ENCODE data around the gene ALOX12B.
"Not testable (repeated sequence)": the region's sequence is repeated elsewhere in the genome, so short reads cannot be mapped to it uniquely, and the experiment has no call there.

Gene ALOX12B

DNA sequence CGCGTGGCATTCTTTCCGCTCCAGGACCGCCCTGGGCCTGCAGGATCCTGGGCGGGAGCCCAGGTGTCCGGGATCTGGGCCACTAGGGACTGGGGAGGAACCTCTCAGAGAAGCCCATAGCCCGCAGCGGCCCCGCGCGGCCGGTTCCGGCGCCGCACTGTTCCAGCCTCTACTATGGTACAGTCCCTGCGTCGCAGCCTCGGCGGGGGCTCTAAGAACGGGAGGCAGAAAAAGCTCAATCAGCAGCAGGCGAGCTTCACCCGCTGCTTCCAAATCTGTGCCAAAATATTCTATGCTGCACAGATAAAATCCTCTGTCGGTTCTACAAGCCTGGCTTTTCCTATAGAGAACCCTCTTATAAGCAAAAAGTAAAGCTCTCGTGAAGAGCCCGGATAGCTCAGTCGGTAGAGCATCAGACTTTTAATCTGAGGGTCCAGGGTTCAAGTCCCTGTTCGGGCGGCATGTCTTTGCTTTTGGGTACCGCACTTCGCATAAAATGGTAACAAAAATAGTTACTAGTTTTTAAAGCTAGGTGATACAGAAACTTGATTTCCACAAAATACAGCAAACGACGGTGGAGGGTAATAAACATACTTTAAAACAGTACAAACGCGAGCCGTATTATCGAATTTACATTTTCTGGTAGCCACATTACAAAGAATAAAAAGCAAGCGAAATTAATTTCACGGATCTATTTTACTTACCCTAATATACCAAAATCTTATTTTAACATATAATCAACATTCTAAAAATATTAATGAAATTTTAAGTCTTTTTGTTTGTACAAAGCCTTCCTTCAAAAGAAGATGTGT is 31.5 kb upstream of the ALOX12B start:
- peak in 2 of 3 experiments; percentile 71 to 87 for DNase-seq (ENCODE audit: low read depth in 3 of 3)

DNA sequence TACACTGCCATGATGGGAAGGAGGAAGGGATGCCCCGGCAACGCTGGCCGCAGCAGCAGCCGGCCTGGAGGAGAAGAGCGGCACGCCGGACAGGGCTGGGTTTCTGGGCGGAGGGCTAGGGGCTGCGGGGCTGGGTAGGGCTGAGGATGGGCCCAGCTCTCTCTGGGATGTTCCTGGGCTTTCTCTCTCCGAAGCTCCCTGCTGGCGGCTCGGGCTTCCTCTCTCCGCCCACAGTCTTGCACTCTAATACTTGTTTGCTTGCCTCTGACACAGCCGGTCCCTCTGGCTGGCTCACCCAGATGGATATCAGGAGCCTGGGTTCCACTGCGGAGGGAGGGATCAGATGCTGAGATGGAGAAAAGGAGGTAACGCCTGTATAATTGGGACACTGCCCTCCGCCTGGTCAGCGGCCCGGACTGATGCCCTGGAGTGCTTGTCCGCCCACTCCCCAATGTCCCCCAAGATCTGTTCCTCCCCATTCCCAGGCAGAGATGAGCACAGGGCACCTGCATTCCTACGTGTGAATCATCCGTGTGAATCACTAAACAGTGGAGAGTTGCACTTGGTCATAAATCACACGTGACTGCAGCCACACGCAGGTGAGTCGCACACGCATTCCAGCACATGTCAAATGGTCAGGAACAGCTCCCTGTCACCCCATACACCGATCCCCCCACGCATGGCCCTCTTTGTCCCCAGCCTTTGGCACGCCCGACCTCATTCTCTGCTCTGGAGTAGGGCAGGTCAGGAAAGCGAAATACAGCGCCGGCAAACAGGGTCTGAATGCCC is 30.7 kb upstream of the ALOX12B start, which contains the start of gene ALOXE3:
TSS of gene ALOXE3 (minus strand) at position 535 of the 789 bp plus-strand sequence. CDS start at position 11, 524 bp downstream.
- peak in 1 of 3 experiments; percentile 23 for DNase-seq (ENCODE audit: low read depth in 3 of 3)

DNA sequence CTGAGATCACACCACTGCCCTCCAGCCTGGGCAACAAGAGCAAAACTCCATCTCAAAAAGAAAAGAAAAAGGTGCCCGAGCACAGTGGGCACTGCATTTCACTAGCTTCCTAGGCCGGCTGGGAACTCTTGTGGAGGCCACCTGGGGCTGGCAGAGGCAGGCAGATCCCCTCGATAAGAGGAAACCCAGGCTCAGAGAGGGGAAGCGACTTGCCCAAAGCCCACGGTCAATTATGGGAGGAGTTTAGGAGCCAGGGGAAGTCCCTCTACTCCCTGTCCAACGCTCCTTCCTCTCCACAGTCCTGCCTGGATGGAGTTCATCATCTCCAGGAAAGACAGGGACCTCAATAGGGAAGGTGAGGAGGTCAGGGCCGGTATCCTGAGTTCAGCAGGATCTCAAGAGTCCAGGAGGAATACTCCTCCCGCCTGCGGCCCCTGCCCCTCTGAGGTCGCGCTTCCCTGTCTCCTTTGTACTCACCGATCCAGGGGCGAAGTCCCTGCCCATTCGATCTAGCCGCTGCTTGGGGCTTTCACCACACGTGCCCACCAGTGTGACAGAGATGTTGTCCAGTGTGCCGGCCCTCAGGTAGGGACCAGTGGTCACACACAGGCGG is 30.0 kb upstream of the ALOX12B start:
- no peak for DNase-seq (ENCODE audit: low read depth in 3 of 3)

DNA sequence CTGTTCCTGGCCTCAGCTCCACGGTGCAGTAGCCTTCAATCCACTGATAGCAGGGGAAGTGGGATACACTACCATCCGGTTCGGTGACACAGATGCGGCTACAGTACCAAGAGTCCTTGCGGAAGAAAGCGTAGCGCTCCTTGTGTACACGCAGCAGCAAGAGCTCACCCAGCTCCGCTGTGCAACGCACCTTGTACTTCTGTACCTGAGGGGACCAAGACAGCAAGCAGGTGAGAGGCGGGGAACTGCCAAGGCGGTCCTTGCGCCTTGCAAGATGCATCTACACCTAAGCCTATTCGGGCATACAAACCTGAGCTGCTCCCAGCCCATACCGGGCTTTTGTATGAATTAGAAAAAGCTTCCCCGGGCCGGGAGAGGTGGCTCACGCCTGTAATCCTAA is 29.3 kb upstream of the ALOX12B start:
- no peak for DNase-seq (ENCODE audit: low read depth in 3 of 3)

DNA sequence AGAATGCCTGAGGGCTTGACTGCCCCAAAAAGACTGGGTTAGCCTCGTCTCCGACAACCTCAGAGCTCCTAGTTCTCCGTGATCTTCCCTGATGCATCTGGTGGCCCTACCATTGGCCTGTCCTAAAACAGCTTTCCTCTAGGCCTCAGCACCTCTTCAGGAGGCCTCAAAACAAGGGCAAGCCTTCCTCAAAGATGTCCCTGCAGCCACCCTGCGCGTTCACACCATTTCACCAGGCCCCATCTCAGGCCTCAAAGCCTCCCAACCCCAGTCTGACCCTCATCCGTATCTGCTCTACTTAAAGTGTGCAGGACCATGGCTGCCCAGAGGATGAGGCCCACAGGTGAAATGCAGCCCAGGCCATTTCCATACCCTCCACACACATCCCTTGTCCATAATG is 23.4 kb upstream of the ALOX12B start:
- no peak for DNase-seq (ENCODE audit: low read depth in 3 of 3)

DNA sequence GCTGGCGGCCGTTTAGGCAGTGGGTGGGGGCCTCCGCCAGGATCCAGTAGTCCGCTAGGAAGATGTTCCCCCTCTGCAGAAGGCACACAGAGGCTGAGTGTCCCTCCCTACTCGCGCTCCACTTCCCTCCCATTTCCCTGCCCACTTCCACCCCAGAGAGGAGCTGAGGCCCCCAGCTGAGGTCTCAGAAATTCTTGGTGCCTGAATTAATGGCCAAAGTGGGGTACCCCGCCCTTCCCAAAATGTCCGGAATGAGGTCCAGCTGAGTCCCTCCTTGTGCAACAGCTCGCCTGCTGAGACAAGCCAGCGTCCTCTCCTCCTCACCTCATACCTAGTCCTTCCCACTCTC is 22.9 kb upstream of the ALOX12B start:
- DNase-seq (ENCODE audit: low read depth in 3 of 3) = no peak

DNA sequence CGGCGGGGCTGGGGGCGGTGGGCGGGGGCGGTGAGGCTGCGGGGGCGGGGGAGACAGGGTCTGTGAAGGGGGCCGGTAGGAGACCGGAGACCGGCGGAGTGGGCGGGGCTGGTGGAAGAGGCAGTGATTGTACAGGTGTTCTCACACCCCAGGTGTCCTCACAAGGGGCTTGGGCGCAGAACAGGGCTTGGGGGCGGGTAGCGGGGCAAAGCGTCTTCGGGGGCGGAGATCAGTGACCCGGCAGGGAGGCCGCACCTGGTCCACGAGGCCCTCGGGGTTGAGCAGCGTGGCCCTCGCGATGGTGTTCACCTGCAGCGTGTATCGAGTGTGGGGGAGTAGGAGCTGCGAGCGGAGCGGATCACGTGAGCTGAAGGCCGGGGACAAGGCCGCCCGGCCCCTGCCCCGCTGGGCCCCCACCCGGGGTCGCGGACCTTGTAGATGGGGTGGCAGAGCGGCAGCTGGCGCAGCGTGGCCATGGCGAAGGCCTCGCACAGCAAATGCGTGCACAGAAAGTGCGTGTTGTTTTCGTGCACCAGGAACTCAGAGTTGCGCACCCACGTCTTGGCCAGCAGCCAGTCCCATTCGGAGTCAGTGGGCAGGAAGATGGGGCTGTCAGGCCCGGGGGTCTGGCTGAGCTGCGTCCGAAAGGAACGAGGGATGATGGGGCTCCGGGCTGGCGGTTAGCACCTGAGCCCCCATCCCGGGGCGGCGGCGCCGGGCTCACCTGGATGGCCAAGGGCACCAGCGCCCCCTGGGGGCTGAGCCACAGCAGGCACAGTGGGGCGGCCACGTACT is 22.3 kb upstream of the ALOX12B start:
- peak in 2 of 3 experiments; percentile 63 to 76 for DNase-seq (ENCODE audit: low read depth in 3 of 3)

DNA sequence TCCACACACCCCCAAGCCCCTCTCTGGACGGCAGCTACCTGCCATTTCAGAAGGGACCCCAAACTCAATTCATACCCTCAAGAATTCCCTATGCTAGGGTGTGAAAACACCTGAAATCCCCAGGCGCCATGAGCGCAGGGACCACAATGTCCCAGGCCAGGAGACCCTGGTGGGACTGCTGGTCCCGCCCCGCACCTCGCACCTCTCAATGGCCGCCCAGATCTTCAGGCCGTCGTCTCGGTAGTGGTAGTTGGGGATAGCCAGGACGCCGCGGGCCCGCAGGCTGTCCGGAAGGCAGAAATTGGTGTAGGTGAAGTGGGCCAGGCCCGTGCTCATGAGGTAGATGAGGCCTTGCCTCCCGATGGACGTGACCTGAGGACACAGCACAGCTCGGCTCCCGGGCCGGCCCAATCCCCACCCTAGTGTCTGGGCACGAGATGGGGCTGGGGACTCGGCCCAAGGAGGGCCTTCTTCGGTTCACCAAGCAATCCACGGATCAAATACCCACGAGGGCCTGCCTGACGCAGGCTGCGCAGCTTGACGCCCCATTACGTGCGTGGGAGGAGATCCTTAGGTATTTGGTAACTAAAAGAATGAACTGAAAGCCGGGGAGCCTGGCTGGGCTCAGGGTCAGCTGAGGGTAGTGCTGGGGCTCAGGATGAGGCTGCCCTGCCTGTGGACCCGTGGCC is 21.6 kb upstream of the ALOX12B start:
- no peak for DNase-seq (ENCODE audit: low read depth in 3 of 3)

DNA sequence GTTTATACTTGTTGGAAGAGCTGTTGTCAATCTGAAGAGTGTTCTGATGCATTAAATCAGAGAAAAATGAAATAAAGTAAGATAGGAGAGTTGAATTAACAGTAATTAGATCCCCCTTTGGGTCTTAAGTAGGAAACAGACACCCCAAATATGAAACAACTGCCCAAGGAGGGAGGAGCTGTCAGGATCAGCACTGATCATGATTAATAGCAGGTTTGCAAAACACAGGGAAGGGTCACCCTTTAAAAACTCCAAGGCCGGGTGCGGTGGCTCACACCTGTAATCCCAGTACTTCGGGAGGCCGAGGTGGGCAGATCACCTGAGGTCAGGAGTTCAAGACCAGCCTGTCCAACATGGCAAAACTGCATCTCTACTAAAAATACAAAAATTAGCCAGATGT is 19.5 kb upstream of the ALOX12B start:
- not testable (repeated sequence) for DNase-seq (ENCODE audit: low read depth in 3 of 3)

DNA sequence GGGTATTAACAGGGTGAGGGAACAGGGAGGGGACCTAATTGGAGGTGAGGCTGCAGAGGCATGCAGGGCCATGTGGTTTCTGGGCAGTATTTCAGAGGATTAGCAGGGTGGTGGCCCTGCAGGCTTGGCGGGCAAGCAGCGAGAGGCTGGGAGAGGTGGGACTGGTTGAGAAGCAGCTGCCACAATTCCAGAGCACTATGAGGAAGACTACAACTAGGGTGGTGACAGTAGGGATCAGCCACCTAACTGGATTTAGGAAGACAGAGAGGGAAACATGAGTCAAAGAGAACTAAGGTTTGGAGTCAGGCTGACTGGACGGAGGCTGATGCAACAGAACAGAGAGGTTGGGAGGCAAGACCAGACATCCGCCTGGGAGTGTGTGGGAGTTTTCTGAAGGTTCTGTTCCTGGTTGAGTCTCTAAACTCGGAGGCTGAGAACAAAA is 18.5 kb upstream of the ALOX12B start:
- no peak for DNase-seq (ENCODE audit: low read depth in 3 of 3)

DNA sequence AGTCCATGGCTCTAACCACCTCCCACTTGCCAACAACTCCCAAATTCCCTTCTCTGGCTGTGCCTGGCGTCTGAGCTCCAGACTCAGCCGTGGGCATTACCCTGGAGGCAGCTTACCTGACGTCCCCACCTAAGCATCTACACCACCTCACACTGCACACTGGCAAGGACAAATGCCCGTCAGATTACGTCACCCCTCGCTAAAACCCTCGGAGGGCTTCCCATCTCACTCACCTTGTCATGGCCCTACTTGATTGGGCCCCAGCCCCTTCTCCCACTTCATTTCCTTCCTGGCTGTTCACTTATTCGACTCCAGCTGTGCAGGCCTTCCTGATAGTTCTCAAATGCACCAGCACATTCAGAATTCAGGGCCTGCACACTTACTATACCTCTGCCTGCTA is 17.4 kb upstream of the ALOX12B start:
- DNase-seq (ENCODE audit: low read depth in 3 of 3) = no peak

DNA sequence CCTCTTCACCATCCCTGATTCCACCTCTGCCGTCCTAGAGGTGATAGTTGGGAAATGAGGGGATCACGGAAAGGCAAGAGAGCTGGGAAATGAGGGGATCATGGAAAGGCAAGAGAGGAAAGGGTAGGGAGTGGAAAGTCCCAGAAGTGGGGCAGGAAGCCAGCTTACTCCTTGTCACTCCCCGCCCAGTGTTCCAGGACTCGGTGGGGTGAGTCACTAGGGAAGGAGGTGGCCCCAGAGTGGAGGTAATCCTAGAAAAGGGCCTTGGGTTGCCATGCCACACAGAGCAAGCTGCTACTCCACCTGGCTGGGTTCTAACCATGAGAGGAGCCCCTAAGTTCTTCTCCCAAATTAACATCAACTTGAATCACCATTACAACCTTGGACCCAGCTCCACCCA is 16.0 kb upstream of the ALOX12B start:
- DNase-seq (ENCODE audit: low read depth in 3 of 3) = no peak

DNA sequence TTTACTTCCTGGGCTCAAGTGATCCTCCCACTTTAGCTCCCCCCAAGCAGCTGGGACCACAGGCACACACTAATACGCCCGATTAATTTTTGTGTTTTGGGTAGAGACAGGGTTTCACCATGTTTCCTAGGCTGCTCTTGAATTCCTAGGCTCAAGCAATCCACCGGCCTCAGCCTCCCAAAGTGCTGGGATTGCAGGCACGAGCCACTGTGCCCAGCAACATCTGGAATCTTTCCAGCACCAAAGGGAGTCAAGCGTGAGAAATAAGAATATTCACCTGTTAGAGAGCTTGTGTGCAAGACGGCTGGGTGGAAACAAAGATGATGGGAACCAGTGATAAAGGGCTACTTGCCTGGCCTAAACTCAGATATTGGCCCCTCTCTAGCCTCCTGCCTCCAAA is 14.2 kb upstream of the ALOX12B start:
- DNase-seq (ENCODE audit: low read depth in 3 of 3) = no peak

DNA sequence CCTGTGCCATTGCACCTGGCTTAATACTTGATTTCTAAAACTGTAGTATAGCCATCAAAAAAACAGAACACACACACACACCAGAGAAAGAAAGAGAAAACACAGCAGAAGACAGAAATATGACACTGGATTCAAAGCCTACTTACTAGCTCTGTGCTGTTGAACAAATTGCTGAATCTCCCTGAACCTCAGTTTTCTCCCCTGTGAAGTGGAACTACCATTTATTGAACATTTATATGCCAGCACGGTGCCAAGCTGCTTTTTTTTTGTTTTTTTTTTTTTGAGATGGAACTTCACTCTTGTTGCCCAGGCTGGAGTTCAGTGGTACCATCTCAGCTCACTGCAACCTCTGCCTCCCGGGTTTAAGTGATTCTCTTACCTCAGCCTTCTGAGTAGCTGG is 13.2 kb upstream of the ALOX12B start:
- DNase-seq (ENCODE audit: low read depth in 3 of 3) = no peak

DNA sequence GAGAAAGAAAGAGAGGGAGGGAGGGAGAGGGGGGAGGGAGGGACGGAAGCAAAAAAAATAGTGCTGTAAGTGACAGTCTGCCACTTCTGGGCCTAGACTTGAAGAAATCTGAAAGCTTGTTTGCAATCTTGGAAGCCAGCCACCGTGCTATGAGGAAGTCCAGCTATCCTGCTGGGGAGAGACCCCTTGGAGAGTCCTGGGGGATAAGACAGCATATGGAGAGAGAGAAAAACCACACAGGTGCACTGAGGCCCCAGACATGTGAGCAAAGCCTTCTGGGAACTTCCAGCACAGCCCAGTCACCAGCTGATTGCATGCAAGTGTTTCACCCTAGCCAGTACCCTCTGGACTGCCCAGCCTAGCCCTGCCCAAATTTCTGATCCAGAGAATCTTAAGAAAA is 12.6 kb upstream of the ALOX12B start:
- DNase-seq (ENCODE audit: low read depth in 3 of 3) = no peak

DNA sequence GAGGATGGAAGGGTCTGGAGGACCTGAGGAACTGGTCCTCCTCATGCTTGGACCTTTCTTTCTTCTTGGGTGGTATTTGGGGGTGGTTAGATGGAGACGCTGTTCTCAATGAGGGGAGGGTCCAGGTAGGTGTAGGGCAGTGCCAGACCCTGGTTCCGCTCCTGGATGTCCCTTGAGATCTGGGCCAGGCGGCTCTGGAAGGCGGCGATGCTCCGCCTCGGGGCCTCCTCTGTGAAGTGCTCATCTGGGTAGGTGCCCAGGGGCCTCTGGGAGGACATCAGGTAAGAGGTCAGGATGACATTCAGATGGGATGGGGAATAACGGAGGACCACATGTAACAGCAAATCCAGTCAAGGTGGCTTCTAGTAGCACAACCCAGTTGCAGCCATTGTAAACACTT is 9.0 kb upstream of the ALOX12B start:
- DNase-seq (ENCODE audit: low read depth in 3 of 3) = no peak

DNA sequence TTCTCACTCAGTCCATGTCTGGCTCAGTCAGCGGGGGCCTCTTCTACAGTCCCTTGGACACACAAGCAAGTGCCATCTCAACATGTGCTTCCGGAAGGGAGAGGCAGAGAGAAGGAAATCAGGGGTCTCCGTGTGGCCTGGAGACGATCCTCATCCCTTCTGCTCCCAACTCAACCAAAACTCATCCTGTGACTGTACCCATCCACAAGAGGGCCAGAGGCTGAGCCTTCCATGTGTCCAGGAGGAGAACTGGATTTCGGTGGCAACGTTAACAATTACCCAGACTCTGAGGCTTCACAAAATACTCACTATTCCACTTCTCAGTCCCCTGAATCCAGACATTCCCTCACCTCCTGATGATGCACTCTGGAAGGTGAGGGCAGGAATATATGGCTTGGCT is 7.8 kb upstream of the ALOX12B start:
- DNase-seq (ENCODE audit: low read depth in 3 of 3) = no peak

DNA sequence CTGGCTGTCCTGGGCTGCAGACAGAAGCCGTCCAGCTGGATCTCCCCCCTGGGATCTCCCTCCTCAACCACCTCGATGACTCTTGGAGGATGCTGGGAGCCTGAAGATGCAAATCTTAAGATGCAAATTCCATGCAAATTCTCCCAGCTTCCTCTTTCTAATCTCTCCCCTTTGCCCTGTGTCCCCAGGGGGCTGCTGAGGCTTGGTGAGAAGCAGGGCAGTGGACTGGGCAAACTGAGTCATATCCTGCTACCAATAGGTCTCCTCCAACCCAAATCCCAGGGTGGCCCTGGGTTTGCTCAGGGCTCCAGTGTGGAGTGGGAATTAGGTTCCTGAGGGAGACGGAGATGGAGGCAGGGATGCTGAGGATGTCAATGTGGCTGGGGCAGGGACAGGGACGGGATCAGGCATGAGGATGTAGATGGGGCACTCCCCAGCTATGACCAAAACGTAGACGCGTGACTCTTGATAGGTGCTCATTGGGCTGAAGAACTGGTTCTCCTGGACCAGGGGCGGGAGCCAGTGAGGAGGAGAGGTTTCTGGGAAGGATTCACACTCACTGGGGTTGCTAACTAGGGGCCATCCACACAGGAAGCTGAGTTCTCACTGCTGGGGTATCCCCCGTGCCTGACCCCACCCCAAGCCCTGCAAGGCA is 3.6 kb upstream of the ALOX12B start:
- no peak for DNase-seq (ENCODE audit: low read depth in 3 of 3)

DNA sequence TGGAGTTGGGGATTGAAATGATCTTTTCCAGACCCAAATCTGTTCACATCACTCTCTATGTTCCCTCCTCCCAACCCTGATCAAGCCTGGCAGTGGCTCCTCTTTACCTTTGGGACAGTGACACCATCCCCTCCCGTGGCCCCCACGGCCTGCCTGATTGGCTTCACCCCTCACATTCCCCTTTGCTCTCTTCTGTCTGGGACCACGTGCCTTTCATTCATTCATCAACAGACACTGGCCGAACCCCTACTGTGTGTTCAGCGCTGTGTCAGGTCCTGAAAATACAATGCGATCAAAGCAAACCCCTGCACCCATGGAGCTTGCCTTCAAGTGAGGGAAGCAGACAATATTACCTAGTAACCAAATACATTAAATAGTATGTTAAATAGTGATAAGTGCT is 2.2 kb upstream of the ALOX12B start:
- DNase-seq (ENCODE audit: low read depth in 3 of 3) = no peak

DNA sequence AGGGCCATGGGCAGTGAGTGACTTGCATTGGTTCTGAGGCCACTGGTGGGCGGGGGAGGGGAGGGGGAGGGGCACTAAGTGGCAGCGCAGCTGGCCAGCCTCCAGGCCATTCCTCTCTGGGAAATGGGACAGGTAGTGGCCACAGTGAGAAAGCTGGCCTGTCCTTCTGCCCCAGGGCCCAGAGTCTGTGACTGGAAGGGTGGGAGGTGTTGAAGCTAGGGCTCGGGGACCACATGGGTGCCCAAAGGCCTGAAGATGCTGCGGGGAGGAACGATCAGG is 375 bp upstream of the ALOX12B start:
- DNase-seq (ENCODE audit: low read depth in 3 of 3) = no peak

DNA sequence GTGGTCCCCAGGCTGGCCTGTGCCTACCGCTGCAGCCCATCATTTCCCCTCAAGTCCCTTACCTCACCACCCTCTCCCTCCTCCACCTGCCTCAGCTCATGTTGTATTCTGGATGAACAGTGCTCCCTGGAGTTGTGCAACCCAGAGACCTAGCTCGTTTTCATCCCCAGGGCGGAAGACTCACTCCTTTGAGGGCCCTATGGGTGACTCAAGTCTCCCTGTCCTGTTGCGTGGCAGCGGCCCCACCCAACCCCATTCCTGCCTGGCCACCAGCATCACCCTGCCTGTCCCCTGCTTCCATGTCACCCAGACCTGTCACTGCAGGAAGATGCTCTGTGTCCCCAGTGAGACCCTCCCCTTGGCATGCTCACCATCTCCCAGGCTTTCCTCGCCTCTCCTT is 3.3 kb downstream of the ALOX12B start:
- DNase-seq (ENCODE audit: low read depth in 3 of 3) = no peak
